Lower leg skin (tissue), 3 donors: ENCODE results near the gene TENM4.

ENCODE experiments used
- CTCF ChIP-seq, 3 donors: fragments of 450-650 bp; IDR thresholded peaks; one replicate each; pipeline ENCODE4 v1.5.1; 2016; ENCODE audit warnings: antibody characterized with exemption in 3 of 3, mild to moderate bottlenecking in 3 of 3, moderate library complexity in 2 of 3
- POLR2A ChIP-seq, 2 donors: fragments of 450-650 bp; IDR thresholded peaks; one replicate each; pipeline ENCODE4 v1.6.1; 2016 to 2017; ENCODE audit warnings: antibody characterized with exemption in 2 of 2, mild to moderate bottlenecking in 1 of 2, moderate library complexity in 1 of 2

DNA sequence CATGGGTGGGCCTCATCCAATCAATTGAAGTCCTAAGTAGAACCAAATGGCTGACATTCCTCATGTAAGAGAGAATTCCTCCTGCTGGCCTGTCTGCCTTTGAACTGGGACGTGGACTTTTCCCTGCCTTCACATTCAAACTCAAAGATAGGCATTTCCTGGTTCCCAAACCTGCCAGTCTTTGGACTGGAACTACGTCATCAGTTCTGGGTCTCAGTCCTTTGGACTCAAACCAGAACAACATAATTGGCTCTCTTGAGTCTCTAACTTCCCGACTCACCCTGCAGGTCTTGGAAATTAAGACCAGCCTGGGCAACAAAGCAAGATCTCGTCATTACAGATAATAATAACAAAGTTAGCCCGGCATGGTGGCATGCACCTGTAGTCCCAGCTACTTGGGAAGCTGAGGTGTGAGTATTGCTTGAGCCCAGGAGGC lies 827.4 kb downstream of the TENM4 start:
- TF ChIP-seq CTCF (IDR thresholded peaks at IDR 0.05) (no peak), POLR2A (IDR thresholded peaks at IDR 0.05) (no peak)
